CD4-positive, alpha-beta T cell treated with Interleukin-2 at 100 ng/mL for 4 hours (primary cell): ENCODE data around the gene MAN1A1.
A peak's percentile ranks its signal among the peaks of the same experiment; 100 is the strongest.

Experiments used
- DNase-seq: peaks from one replicate; pipeline ENCODE4 v3.0.0-alpha.2; 2020; ENCODE audit warnings: low spot score

The MAN1A1 gene

DNA sequence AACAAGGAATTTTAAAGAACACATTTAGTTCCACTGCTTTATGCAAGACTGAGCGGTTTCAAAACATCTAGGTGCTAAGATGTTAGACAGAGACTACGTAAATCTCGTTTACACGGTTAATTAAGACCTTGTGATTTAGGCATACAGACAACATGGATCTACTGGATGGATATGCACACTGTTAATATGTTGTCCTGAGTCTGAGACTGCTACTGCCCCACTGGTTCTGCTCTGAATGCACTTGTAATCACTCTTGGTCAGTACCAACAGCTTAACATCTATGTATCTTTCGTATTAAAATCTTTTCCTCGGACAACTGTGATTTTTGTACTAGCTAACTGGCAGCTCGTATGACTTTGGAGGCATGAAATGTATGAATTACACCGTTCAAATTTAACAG lies 3.1 kb downstream of the MAN1A1 start:
- DNase-seq = no peak

DNA sequence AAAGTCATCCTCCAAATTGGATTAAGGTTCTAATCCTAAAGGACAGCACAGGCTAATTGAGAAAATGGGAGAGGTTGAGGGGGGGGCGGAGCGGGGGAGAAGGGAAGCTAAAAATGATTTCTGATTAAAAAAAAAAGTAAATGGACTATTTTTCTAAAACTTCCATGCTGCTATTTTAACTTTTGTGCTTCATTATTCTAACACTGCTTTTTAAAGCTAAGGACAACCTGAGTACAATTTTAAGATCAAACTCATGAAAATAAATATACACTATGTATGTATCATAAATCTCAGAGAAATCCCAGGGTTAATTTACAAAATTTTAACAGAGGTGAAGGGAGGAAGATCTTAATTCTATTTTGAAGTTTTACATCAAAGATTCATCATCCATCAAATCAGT lies 4.4 kb downstream of the MAN1A1 start:
- no peak for DNase-seq

DNA sequence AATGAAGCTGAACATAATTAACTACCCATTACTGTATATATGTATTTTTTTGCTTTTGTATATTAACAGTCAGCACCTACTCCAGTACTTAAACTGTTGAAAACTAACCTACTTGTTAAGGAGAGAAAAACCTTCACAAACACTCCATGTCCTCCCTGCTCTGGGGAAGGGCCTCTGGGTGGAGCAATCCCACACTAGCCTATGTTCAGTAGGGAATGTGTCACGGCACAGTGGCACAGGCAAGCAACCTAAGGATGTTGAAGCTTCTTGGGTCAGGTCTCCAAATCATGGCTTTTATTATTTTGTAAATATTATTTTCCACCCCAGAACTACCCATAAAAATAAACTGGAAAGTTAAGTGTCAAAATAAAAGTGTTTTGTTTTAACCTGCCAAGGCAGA lies 5.3 kb downstream of the MAN1A1 start:
- DNase-seq = no peak

DNA sequence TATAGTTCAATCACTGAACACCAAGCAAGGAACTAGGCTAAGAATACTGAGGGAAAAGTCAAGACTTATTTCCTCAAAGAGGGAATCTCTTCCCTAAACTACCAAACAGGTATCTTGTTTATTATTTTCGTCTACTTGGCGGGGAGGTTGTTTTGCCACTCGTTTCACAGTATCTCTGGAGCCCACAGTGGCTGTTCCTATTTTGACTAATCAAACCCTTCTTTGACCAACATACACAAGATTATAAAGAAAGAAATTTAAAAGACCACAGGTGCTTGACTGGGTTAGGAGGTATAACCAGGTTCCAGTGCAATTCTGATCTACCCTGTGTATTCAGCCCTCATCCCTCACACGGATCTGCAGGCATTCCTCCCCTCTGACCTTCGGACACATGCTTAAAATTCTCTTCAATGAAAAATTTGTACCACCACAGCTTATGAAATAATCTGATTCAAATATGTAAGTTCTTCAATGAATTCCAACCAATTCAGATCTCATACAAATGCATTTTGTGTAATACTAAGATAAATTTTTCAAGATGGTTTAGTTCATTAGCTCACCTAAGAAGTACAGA lies 5.9 kb downstream of the MAN1A1 start:
- DNase-seq = no peak

DNA sequence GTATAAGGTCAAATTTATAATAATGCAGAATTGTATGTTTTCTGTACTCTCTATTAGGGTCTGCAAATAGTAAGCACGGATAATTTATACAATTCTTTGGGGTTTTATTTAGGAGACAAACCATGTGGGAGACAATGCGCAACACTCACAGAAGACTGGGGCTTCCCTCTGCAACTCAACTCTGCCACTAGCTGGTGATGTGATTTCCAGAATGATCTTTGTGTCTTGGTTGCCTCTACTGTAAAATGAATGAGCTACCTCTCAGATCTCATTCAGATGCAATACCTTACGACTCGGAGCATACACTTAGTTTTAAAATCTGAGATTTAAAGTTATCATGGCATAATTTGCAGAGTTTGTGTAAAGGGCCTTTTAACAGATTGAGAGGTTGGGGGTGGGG lies 6.4 kb downstream of the MAN1A1 start:
- DNase-seq = no peak

DNA sequence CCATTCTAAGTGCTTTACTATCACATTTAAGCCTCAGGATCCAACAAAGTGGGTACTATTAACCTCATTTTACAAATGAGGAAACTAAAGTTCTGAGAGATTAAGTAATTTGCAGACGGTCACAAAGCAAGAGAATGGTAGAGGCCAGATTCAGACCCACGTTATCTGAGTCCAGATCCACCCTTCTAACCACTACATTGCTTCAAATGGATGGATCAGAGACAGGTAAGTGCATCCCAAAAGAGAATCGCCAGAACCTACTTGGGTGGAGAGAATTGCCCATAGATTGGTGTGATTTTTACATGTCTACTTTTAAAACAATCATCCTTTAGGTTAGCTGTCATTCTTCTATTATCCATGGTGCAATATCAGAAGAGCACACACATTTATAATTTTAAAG lies 7.1 kb downstream of the MAN1A1 start:
- DNase-seq = no peak

DNA sequence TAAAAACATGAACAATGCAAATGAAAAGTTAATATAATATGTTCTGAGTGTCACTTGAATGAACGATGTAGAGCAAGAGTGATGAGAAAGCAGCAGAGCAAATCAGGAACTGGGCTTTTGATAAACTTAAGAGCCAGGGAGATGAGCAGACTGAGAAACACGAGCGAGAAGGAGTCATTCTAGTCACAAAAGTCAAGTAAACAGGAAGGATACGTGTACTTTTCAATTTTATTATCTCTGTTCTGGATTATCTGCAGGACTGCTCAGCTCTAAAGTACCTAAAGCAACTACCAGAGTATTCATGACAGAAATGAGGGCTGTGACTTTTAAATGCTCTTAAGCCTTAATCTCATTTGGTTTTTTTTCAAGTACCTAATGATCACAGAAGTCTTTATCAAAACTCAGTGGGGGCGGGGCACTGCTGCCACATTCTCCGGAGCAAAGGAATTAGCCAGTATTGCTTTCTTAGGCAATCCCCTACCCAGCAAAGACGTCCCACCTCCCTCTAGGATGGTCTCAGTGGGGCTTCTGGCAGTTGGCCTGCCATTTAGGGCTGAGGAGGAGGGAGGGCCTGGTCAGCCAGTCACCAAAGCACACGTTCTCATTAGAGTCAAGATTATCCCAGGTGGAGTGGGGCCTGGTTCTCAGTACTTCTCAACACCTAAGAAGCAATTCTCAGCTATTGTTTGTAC lies 8.6 kb downstream of the MAN1A1 start:
- DNase-seq = no peak

DNA sequence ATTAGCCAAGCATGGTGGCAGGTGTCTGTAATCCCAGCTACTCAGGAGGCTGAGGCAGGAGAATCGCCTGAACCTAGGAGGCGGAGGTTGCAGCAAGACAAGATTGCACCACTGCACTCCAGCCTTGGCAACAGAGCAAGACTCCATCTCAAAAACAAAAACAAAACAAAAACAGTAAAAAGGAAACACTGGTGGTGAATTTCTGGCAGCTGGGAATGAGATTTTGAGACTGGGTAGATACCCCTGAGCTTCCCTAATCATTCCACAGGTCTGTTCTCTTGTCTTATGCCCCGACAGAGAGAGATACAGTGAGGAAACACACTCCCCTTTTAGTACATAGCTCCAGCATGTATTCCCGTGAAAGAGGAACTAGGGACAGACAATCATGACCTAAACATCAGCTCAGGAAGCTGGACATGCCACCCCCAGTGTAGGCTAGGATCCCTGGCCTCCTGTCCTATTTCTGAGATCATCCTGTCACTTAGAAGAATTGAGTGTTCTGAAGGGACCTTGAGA lies 9.6 kb downstream of the MAN1A1 start:
- DNase-seq = no peak

DNA sequence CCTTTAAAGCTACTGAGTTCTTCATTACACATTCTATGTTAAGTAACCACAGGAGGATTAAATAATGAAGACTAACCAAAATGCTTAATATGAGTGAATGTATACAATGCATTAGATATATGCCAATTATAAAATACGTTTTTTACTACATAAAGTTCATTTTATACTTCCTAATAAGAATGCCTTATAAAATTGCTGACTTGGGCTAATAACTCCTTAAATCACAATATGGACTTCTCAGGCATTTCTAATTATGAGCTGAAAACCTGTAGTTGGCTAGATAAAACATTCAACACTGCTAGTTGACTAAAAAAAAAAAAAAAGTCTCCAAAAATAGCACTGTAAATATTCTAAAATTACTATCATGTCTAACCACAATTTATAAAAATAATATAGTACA lies 11.8 kb downstream of the MAN1A1 start:
- no peak for DNase-seq

DNA sequence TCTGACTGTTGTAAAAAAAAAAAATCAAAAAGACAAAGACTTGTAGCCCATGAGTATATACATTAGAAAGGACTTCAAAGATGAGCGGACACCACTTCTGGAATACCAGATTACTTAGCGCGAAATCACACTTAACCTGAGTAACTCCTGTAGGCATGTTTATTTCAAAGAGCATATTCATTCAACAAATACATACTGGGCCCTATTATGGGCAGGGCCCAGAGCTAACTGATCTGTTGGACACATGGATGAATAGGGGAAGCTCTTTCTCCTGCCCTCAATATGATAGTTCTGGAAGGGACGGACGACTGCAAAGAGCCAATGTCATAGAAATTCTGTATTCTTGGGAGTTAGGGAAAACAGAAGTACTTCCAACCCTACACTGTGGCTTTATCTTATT lies 12.3 kb downstream of the MAN1A1 start:
- no peak for DNase-seq

DNA sequence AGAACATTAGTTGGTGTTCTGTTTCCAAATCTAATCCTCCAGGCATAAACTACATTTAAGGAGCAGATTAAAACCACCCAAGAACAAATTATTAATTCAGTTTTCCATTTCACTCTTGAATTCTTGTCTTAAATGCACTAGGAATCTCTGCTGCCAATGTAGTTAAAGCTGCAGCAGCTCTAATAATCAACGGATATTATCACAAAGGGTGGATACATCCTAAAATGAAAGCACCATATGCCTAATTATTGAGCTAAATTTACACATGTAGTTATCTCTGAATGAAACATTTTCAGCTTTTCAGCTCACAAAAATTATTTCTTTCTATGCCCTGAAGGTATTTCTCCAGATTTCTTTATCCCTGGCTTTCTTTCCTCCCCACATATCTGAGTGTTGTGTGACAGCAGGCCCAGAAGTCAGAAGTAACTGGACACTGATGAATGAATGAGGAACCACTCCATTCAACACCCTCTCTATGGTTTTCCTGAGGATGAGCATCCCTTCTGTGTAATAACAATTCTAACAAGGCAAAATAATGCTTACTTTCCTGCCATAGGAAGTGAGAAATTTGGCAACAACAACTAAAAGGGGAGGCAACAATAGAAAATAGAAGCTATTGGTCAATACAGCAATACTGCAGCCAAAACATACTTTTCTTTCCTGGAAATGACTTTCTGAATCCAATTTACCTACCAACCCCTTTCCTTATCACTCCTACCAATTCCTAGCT lies 14.9 kb downstream of the MAN1A1 start:
- no peak for DNase-seq

DNA sequence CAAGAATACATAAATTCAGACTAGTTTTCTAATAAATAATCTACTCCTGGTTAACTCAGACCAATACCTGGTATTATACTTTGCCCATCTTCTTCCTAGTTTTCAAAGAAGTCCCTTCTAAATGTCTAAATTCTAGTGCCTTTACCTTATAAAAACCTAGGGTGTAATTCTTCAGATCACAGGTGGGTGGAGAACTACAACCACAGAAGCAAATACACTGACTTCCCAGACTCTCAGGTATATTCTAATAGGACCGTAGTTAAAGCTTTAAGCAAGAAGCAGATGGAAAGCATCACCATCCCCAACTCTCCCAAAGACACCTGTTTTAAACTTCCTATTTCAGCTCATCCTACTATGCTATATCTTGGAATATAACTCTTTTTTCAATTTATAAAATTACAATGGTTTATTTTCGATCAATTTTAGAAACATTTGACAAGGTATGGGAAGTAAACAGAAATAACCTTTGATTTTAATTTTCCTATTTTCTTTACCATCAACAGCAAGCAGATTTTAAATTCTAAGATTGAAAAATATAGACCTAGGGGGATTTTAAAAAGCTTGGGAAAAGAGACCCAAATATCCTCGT lies 15.8 kb downstream of the MAN1A1 start:
- DNase-seq = peak; percentile 53

DNA sequence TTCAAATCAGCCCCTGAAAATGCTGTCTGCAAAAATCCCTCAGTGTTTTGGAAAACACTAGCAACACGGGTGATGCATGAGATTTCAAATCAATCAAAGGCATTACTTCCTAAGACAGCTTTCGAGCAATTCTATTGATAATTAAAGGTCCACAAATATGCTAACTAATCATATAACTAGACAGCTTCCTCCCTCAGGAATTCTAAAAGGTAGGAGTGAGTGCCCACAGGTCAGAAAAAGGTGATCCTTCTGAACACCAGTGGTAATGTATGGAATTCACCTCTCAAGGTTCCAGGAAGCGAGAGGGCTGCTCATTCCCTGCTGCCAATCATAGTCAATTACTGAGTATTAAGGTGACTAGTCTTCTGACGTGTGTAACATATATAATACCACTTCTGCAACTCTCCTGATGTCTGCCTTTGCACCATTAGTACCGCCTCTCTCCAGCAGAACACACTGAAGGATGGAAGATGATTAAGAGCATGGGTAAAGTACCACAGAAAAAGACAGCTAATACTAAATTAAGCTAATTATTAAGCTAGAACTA lies 16.4 kb downstream of the MAN1A1 start:
- DNase-seq = no peak

DNA sequence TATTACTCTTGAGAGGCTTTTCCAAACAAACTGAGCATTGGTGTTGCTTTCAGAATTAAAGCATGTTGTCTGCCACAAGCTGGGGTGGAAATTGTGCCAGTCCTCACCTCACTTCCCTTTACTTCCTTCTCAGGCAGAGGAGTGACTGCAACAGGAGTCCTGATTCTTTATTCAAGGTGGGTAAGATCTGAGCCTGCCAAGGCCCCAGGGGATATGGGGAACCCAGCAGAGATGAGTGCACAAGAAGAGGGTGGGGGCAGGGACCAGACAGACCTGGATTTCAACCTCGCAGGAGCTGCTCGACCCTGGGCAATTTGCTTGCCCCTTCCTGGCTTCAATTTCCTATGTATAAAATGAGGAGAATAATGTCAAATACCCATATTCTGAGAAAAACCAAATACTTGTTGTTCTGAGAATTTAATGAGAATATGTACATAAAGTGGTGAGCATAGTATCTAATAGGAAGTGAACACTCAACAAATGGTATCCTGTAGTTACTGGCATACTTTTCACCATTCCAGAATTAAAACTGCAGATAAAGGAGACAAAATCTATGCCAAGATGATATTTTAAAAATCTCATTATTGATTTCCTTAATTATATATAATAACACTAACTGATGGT lies 17.8 kb downstream of the MAN1A1 start:
- no peak for DNase-seq

DNA sequence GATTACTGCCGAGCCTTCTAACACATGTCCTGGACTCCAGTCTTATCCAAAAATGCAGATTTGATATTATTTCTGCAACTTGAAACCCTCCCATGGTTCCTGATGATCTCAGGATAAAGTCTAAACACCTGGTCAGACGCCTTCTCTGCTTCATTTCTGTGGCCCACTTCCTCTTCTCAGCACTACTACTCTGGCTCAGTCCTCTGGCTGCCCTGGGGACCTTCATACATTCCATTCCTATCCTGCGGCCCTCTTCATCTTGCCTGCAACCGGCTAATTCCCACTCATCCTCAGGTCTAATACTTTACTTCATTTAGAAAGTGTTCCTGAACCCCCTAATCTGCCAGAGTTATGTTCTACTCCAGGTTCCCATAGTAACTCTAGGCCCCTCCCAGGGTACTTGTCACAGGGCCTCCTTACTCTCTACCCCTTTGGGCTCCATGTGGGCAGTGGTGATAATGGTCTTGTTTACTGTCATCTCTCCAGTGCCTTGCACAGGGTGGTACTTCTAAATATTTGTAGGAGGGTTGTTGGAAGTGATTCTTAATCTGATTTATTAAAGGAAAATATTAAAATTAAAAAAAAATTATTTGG lies 18.9 kb downstream of the MAN1A1 start:
- no peak for DNase-seq

DNA sequence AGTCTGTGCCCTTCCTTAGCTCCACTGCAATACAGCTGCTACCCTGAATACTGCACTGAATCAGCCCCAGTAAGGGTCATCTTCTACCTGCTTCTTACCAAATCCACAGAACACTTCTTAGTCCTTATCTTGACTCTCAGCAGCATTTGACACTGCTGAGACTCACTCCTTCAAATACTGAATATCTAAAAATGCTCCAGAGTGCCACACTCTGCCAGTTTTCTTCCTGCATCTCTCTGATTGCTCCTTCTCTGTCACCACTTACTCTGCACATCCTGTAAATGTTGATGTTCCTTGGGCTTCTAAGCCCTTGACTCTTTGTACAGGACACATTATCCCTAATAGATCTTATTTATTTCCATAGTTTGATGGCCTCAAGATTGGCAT lies 19.8 kb downstream of the MAN1A1 start:
- no peak for DNase-seq

DNA sequence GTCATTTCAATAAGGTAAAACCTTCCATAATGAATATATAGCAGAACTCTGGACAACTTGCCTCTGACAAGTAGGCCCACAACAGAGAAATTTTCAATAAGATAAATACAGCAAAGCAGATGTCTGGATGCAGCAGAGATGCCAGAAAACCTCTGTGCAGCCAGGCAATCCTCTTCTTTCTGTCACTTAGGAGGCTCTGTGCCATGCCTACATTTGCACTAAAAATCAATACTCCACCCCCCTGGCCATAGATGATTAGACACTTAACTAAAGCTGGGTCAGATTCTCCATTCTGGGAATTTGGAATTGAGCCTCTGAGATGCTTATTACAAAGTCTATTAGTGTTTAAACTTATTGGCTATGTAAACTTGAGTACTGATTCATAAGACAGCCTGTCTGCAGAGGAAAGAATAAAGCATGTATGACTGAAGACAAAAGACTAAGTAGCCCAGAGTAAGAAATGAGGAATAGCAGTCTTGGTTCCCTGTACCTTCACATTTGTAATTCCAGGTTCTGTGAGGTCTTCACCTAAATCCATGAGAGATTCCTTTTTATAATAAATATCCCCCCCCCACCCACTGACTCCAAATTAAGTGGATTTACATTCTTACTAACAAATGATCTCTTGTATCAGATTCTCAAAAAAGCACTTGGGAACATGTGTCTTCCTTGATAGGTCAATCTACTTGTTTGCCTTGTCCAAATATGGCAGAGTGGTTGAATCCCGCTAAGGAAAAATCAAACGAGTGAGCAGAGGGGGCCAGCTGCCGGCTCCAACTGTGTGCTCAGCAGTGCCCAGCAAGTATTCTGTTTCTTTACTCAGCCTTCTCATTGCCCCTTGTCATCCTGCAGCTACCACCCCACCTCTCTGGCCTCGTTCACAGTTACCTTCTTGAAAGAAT lies 20.4 kb downstream of the MAN1A1 start:
- DNase-seq = no peak

DNA sequence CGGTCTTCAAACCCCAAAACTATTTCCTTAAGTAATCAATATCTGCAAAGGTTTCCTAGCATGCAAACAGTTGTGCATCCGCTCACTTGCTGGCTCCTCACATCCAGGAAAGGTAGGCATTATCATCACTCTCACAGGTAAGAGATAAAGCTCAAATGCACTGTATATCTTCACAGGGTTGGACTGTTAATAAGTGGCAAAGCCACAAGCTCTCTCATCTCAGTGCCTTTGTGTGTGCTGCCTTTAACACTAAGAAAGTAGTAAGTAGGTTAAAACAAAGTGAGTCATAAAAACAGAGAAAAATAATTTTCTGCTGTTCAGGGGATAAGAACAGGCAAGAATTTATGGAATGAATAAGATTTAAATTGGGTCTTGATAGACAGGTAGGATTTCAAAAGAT lies 21.3 kb downstream of the MAN1A1 start:
- DNase-seq = no peak

DNA sequence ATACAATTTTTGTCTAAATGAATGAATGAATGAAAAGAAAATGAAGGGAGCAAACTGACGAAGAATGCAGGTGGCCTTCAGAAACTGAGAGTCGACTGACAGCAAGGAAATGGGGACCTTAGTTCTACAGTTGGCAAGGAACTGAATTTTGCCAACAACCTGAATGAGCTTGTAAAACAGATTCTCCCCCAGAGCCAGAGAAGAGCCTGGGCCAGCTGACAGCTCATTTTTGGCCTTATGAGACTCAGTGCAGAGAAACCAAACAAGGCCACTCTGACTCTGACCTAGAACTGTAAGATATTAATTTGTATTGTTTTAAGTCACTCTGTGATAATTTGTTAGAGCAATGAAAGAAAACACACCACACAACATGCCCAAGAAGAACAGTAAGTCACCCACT lies 21.8 kb downstream of the MAN1A1 start:
- DNase-seq = no peak

DNA sequence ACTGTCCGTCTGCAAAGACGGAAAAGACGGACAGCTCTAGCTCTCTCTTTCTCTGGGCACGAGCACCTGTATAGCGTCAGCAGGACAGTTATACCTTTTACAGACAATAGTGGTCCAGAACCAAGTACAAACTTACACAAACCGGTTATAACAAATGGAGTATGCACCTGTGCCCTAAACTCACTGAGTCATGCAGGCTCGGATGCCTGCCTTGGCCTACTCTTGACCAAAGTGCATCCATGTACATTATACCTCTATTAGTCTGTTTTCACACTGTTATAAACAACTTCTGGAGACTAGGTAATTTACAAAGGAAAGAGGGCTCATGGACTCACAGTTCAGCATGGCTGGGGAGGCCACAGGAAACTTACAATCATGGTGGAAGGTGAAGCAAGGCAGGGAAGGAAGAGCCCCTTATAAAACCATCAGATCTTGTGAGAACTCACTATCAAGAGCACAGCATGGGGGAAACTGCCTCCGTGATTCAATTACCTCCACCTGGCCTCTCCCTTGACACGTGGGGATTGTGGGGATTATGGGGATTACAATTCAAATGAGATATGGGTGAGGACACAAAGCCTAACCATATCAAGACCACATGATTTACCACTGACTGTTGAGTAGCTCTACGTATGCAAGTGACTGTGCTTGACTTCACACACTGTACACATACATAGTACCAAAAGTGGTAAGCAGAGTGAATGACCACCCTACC lies 23.1 kb downstream of the MAN1A1 start:
- no peak for DNase-seq
